D721Med (cell line): ENCODE measurements around the gene CDK5.

Experiments used
- DNase-seq: peaks from one replicate; pipeline ENCODE4 v3.0.0; 2011; ENCODE audit warnings: low spot score; ENCODE audit not compliant: insufficient read length
- FAIRE-seq: peaks from 2 replicates; lab custom pipeline; 2011; peaks lifted over from hg19 to GRCh38; lab: Jason Lieb, UNC
- TF ChIP-seq, protein P1 (sequence below): IDR thresholded peaks from 2 replicates; pipeline ENCODE4 v1.5.1; 2012; ENCODE audit warnings: mild to moderate bottlenecking, control low read depth; ENCODE audit not compliant: insufficient read depth; ENCODE audit errors: missing control alignments

The CDK5 gene

GRCh38 chr7:151035902-151036301 is 21.8 kb downstream of the CDK5 start:
- DNase-seq (no peak), FAIRE-seq (no peak)
- TF ChIP-seq, protein P1, sequence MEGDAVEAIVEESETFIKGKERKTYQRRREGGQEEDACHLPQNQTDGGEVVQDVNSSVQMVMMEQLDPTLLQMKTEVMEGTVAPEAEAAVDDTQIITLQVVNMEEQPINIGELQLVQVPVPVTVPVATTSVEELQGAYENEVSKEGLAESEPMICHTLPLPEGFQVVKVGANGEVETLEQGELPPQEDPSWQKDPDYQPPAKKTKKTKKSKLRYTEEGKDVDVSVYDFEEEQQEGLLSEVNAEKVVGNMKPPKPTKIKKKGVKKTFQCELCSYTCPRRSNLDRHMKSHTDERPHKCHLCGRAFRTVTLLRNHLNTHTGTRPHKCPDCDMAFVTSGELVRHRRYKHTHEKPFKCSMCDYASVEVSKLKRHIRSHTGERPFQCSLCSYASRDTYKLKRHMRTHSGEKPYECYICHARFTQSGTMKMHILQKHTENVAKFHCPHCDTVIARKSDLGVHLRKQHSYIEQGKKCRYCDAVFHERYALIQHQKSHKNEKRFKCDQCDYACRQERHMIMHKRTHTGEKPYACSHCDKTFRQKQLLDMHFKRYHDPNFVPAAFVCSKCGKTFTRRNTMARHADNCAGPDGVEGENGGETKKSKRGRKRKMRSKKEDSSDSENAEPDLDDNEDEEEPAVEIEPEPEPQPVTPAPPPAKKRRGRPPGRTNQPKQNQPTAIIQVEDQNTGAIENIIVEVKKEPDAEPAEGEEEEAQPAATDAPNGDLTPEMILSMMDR, result no peak

DNA sequence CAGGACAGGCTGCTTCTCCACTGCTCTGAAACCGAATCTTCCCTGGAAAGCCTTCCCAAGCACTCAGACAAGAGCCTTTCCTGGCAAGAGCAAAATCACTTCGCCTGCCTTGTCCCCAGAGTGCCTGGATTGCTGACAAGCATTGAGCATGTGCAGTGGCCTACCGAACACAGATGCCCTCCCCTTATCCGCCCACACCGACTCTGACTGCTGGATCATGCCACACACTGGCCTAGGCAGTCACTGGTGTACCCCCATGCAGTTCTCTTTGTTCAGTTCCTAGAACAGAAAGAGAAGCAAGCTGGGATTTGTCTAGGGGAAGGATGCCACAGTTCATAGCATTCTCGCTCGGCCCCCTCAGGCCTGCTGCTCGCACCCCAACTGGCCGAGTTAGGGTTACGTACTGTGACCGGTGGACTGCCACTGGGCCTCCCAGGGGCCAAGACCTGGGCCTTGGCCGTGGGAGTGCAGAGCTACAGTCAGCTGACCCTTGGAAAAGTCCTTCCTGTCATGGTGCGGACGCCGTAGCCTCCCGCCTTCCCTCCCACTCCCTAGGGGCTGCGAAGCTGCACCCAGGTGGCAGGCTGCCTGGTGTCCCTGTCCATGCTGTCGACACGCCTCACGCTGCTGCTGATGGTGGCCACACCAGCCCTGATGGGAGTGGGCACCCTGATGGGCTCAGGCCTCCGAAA is 22.5 kb downstream of the CDK5 start:
- no peak for FAIRE-seq
- TF ChIP-seq, protein P1, result no peak
- DNase-seq, result no peak

GRCh38 chr7:151034312-151035025 is 23.2 kb downstream of the CDK5 start:
- no peak for DNase-seq
- FAIRE-seq, result no peak
- TF ChIP-seq, protein P1, result no peak

- DNase-seq (no peak), FAIRE-seq (no peak)
- TF ChIP-seq, protein P1, result no peak
These were observed 23.8 kb downstream of the CDK5 start for GRCh38 chr7:151033864-151034249.

- FAIRE-seq, result no peak
- DNase-seq, result no peak
- TF ChIP-seq, protein P1, result no peak
These were observed 24.5 kb downstream of the CDK5 start for GRCh38 chr7:151032936-151033863.

DNA sequence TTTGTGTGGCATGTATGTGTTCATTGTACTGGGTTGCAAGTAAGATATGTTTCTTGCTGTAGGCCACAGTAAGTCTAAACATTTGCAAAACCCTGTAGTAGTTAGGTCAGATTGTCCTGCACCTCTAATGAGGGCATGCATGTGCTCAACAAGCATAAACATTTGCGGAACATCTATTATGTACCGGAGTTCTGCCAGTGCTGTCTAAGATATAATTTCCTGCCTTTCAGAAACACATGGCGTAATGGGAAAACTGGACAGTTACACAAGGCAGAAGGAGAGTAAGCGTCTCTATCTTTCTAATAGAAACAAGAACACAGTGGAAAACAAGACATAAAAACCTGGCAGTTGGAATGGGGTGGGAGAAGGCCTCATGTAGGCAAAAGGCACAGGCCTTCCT is 26.7 kb downstream of the CDK5 start:
- FAIRE-seq, result no peak
- DNase-seq, result no peak
- TF ChIP-seq, protein P1, result no peak
